Fibroblast of mammary gland (primary cell): ENCODE results near the gene OPCML.

Source experiments
- DNase-seq: peaks from one replicate; pipeline ENCODE4 v3.0.0-alpha.2; 2010; ENCODE audit warnings: low read depth
- H3K4me3 ChIP-seq: 2 replicates; pipeline ENCODE4 v1.5.1; 2011; ENCODE audit warnings: low read depth, mild to moderate bottlenecking, low read length, moderate library complexity; ENCODE audit not compliant: control insufficient read depth
- TF ChIP-seq, protein P1 (sequence below): conservative IDR thresholded peaks from 2 replicates; pipeline ENCODE4 v1.5.1; 2011; ENCODE audit warnings: low read depth, low read length, inconsistent platforms; ENCODE audit not compliant: control insufficient read depth, insufficient read depth

OPCML gene

DNA sequence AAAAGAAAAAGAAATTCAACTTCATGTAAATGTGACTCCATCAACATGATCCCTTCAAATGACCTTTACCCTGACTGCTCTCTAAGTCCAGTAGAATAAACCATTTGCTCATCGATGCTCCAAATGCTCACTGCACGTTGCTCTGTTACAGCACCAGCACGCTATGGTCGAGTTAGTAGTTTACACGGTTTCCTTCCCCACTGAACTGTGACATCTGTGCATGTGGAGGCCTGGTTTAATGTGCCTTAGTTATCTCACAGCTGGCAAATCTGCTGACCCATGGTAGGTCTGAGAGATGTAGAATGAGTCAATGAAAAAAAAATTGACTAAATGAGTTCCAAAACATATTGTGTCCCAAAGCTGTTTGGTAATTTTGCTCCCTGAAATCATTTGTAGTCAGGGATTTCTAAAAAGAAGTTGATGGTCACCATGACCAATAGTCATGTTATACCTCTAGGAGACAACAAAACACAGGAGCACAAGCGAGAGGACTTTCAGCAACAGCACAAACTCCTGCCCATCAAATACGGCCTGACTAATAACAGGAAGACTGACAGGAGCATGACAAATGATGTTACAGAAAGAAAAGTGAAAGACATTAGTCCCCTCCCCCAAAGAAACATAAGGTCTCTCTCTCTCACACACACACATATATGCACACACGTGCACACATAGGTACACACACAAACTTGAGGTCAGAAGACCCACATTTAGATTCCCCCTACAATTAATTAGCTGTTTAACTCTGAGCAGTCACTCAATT is 624.5 kb downstream of the OPCML start:
- no peak for DNase-seq
- no peak overlapping the region for H3K4me3 ChIP-seq
- TF ChIP-seq, protein P1, sequence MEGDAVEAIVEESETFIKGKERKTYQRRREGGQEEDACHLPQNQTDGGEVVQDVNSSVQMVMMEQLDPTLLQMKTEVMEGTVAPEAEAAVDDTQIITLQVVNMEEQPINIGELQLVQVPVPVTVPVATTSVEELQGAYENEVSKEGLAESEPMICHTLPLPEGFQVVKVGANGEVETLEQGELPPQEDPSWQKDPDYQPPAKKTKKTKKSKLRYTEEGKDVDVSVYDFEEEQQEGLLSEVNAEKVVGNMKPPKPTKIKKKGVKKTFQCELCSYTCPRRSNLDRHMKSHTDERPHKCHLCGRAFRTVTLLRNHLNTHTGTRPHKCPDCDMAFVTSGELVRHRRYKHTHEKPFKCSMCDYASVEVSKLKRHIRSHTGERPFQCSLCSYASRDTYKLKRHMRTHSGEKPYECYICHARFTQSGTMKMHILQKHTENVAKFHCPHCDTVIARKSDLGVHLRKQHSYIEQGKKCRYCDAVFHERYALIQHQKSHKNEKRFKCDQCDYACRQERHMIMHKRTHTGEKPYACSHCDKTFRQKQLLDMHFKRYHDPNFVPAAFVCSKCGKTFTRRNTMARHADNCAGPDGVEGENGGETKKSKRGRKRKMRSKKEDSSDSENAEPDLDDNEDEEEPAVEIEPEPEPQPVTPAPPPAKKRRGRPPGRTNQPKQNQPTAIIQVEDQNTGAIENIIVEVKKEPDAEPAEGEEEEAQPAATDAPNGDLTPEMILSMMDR, result no peak

- TF ChIP-seq, protein P1, result no peak
- no peak for DNase-seq
- H3K4me3 ChIP-seq, result no peak overlapping the region
These were observed 627.7 kb downstream of the OPCML start for GRCh38 chr11:132904607-132905006.

DNA sequence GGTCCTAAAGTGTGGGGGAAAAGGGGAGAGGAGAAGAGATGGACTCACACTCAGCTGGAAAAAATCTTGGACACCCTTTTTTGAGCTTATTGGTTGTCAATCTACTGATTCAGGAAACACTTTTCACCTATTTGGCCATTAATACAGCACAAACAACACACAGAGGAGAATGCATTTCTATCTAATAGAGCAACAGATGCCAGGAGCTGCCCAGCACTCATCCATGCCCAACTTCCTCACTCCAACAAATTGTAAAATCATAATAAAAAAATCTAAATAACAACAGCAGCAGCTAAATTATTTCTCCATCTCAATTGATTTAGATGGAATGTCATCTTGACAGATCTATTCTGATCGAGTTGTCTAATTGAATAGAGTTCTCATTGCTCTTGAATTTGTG is 628.2 kb downstream of the OPCML start:
- TF ChIP-seq, protein P1, result no peak
- no peak for DNase-seq
- no peak overlapping the region for H3K4me3 ChIP-seq

- H3K4me3 ChIP-seq, result no peak overlapping the region
- DNase-seq, result no peak
- TF ChIP-seq, protein P1, result no peak
These were observed 630.4 kb downstream of the OPCML start for GRCh38 chr11:132901638-132902471.

DNA sequence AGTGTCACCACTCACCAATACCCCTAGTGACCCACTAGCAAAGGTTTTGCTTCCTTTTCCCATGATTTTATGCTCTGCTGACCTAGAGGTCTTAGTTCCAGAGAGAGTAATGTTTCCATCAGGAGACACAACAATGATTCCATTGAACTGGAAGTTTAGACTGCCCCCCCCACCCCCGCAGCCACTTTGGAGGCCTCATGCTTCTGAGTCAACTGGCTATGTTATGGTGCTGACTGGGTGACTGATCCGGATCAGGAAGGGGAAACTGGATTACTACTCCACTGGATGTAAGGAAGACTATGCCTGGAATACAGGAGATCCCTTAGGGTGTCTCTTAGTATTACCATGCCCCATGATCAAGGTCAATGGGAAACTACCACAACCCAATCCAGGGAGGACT is 633.6 kb downstream of the OPCML start:
- no peak for DNase-seq
- no peak overlapping the region for H3K4me3 ChIP-seq
- TF ChIP-seq, protein P1, result no peak

- no peak overlapping the region for H3K4me3 ChIP-seq
- TF ChIP-seq, protein P1, result no peak
- DNase-seq, result no peak
These were observed 634.3 kb downstream of the OPCML start for GRCh38 chr11:132898021-132898420.
